ENCODE data around the gene ZNF649.
A peak's percentile ranks its signal among the peaks of the same experiment; 100 is the strongest.

Gene ZNF649

DNA sequence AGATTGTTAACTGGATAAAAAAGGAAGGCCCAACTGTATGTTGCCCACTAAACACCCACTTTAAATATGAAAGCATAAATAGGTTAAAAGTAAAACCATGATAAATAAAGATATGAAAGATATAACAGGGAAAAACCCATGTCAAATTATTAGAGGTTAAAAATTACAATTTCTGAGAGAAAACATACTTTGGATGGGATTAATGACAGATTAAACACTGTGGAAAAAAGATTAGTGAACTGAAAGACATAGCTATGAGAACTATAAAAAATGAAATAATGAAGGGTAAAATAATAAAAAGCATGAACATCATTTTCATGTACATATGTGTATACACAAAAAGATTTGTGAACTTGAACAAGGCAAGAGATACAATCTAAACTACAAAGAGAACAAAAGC lies 14.9 kb downstream of the ZNF649 start:
- in situ Hi-C loops (cut with MboI; ENCODE audit: low pct_unique_long_range_greater_than_20kb, low sequenced_read_pairs, unreplicated experiment) = no loop called here
- TF ChIP-seq CTCF (IDR thresholded peaks at IDR 0.05; ENCODE audit: extremely low read depth, insufficient read depth, missing control alignments) = no peak
- no peak for DNase-seq (ENCODE audit: low spot score)

DNA sequence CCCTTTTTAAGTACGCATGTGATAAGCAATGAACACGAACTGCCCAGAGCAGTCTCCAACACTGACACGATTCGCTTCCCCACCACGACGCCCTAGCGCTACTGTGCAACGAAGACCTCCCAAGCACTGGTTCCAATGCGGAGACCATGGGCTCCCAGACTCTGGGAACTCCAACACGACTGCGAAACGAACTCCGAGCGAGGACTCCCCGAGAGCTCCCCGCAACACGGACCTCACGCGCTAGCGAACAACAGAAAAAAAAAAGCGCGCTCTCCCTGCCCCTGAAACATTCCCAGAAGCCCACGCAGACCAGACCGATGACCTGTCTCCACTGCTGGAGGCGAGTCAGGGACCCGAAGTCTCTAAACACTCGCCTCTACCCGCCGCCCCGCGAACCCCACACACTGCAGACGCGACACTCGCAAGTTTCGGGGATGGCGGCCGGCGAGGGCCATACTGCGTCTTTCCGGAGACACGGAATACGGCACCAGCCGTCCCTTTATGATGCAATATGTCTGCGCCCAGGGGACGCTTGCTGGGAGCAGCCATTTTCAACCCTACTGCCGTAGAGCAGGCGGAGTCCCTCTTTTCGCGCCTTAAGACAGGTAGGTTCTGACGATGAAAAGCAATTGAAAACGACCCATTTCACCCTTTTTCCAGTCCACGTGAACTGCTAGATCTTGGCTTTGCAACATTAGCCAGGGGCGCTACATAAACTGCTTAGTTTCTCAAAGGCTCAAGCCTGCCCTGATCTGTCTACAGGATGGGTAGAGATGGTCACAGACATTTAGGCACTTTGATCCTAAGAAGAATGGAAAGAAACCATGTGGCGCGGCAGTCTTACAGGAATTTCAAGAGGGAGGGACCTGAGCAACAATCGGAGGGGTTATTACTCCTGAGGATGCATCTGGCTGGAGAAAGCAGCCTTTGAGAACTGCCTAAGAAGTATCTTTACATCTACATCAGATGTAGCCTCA lies 17.0 kb downstream of the ZNF649 start, which contains the start of gene ZNF577:
TSS of gene ZNF577 (minus strand) at position 430 of the 977 bp plus-strand sequence. CDS start 7,569 bp downstream, outside the sequence.
- TF ChIP-seq CTCF (IDR thresholded peaks at IDR 0.05; ENCODE audit: extremely low read depth, insufficient read depth, missing control alignments) = no peak
- peak; percentile 43 for DNase-seq (ENCODE audit: low spot score)
- in situ Hi-C loops (cut with MboI; ENCODE audit: low pct_unique_long_range_greater_than_20kb, low sequenced_read_pairs, unreplicated experiment) = no loop called here

- DNase-seq (ENCODE audit: low spot score) = no peak
- in situ Hi-C loops (cut with MboI; ENCODE audit: low pct_unique_long_range_greater_than_20kb, low sequenced_read_pairs, unreplicated experiment) = no loop called here
- TF ChIP-seq CTCF (IDR thresholded peaks at IDR 0.05; ENCODE audit: extremely low read depth, insufficient read depth, missing control alignments) = no peak
These were observed 20.1 kb downstream of the ZNF649 start for GRCh38 chr19:51884713-51885112.

- no peak for DNase-seq (ENCODE audit: low spot score)
- no peak for TF ChIP-seq CTCF (IDR thresholded peaks at IDR 0.05; ENCODE audit: extremely low read depth, insufficient read depth, missing control alignments)
- in situ Hi-C loops (cut with MboI; ENCODE audit: low pct_unique_long_range_greater_than_20kb, low sequenced_read_pairs, unreplicated experiment) = no loop called here
These were observed 22.3 kb downstream of the ZNF649 start for GRCh38 chr19:51882518-51882917.

- in situ Hi-C loops (cut with MboI; ENCODE audit: low pct_unique_long_range_greater_than_20kb, low sequenced_read_pairs, unreplicated experiment) = no loop called here
- no peak for DNase-seq (ENCODE audit: low spot score)
- no peak for TF ChIP-seq CTCF (IDR thresholded peaks at IDR 0.05; ENCODE audit: extremely low read depth, insufficient read depth, missing control alignments)
These were observed 31.7 kb downstream of the ZNF649 start for GRCh38 chr19:51873097-51873496.

DNA sequence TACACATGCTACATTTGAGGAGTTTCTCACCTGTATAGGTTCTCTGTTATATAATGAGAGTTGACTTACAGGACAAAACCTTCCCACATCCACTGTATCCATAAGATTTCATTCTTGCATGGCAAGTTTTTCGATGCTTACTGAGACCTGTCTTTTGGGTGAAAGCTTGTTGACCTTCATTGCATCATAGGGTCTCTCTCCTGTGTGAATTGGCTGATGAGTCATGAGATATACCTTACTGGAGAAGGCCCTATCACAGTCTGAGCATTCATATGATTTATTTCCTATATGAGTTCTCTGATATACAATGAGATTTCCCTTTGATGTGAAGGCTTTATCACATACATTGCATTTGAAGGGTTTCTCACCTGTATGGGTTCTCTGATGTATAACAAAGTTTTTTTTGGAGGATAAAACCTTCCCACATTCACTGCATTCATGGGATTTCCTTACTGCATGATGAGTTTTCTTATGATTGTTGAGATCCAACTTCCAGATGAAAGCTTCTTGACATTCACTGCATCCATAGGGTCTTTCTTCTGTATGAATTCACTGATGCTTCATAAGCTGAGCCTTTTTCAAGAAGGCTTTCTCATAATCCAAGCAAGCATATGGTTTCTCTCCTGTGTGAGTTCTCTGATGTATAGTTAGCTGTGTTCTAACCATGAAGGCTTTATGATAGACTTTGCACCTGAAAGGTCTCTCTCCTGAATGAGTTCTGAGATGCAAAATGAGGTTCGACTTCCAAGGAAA lies 42.8 kb downstream of the ZNF649 start:
- no peak for TF ChIP-seq CTCF (IDR thresholded peaks at IDR 0.05; ENCODE audit: extremely low read depth, insufficient read depth, missing control alignments)
- in situ Hi-C loops (cut with MboI; ENCODE audit: low pct_unique_long_range_greater_than_20kb, low sequenced_read_pairs, unreplicated experiment) = no loop called here
- no peak for DNase-seq (ENCODE audit: low spot score)
